ENCODE measurements around the gene NFKBIB.
"Not testable (repeated sequence)": the region's sequence is repeated elsewhere in the genome, so short reads cannot be mapped to it uniquely, and the experiment has no call there.

The NFKBIB gene

GRCh38 chr19:38899447-38900201 is at the start of gene NFKBIB, which contains the start of gene SIRT2:
TSS of gene NFKBIB (plus strand) at chr19:38899969. CDS start at chr19:38900033, 64 bp downstream.
TSS of gene SIRT2 (minus strand) at chr19:38899618. CDS start at chr19:38899521, 97 bp downstream.
- DNase-seq: peak; percentile 100

- peak; percentile 86 for DNase-seq
These were observed 49.3 kb upstream of the NFKBIB start for GRCh38 chr19:38850436-38850975.

- peak; percentile 79 for DNase-seq
These were observed 48.7 kb upstream of the NFKBIB start for GRCh38 chr19:38850976-38851621.

- peak; percentile 97 for DNase-seq
These were observed 48.0 kb upstream of the NFKBIB start for GRCh38 chr19:38851622-38852230.

GRCh38 chr19:38852231-38853044 is 47.3 kb upstream of the NFKBIB start:
- DNase-seq: peak; percentile 66

GRCh38 chr19:38853214-38853613 is 46.6 kb upstream of the NFKBIB start:
- DNase-seq: no peak

- DNase-seq: peak; percentile 78
These were observed 44.8 kb upstream of the NFKBIB start for GRCh38 chr19:38854961-38855360.

GRCh38 chr19:38855751-38856150 is 44.0 kb upstream of the NFKBIB start:
- DNase-seq: not testable (repeated sequence)

GRCh38 chr19:38856813-38857212 is 43.0 kb upstream of the NFKBIB start:
- DNase-seq: no peak

GRCh38 chr19:38859631-38860204 is 40.1 kb upstream of the NFKBIB start:
- DNase-seq: not testable (repeated sequence)

GRCh38 chr19:38861368-38861767 is 38.4 kb upstream of the NFKBIB start:
- DNase-seq: no peak

- peak; percentile 51 for DNase-seq
These were observed 37.3 kb upstream of the NFKBIB start for GRCh38 chr19:38862321-38863059.

GRCh38 chr19:38867171-38867780 is 32.5 kb upstream of the NFKBIB start:
- DNase-seq: no peak

- peak; percentile 67 for DNase-seq
These were observed 31.2 kb upstream of the NFKBIB start for GRCh38 chr19:38868551-38868950.

- peak; percentile 47 for DNase-seq
These were observed 30.5 kb upstream of the NFKBIB start for GRCh38 chr19:38869160-38869835.

GRCh38 chr19:38869836-38870607 is 29.7 kb upstream of the NFKBIB start:
- DNase-seq: peak; percentile 88

- DNase-seq: no peak
These were observed 29.2 kb upstream of the NFKBIB start for GRCh38 chr19:38870612-38871011.

- not testable (repeated sequence) for DNase-seq
These were observed 26.4 kb upstream of the NFKBIB start for GRCh38 chr19:38873400-38873799.

- DNase-seq: no peak
These were observed 23.9 kb upstream of the NFKBIB start for GRCh38 chr19:38875656-38876395.

Measured in NCI-H82 (cell line).